GM12878 (cell line): ENCODE measurements around the gene ANKRD34A. TPM values are rescaled to one million over a fixed set of nuclear protein-coding genes. Genes with fewer than 3 reads are reported as not detected.

Experiments used
- ATAC-seq: fragments of 200-7000 bp; cut with Tn5 transposase; 3 replicates; pipeline ENCODE4 v1.9.1; 2020; ENCODE audit warnings: mild to moderate bottlenecking, moderate library complexity
- BruUV-seq: library from RNA; stranded (reverse); fragments of 400-500 nt; replicated peaks from 2 replicates; lab custom pipeline; 2021; lab: Mats Ljungman, UMichigan
- CTCF ChIA-PET: fragments of 300-600 bp; sonication (Branson Sonifier 250); formaldehyde crosslinking; extraction: SDS; loops from one replicate; lab custom pipeline; 2021; ENCODE audit warnings: inconsistent platforms; lab: Yijun Ruan, JAX
- POLR2A ChIA-PET: fragments of 350-600 bp; formaldehyde crosslinking; extraction: SDS; loops from one replicate; lab custom pipeline; 2021; ENCODE audit warnings: inconsistent platforms; lab: Charles Lee
- RAD21 ChIA-PET: fragments of 300-600 bp; sonication (Branson Sonifier 250); formaldehyde crosslinking; loops from one replicate; lab custom pipeline; 2023; ENCODE audit warnings: antibody characterized with exemption; ENCODE audit not compliant: unreplicated experiment; lab: Charles Lee
- SMC1A ChIA-PET: fragments of 300-600 bp; sonication (Branson Sonifier 250); formaldehyde crosslinking; loops from one replicate; lab custom pipeline; 2023; ENCODE audit not compliant: unreplicated experiment, uncharacterized antibody; lab: Charles Lee
- DNase-seq: peaks from one replicate; pipeline ENCODE4 v3.0.0-alpha.2; 2011; ENCODE audit warnings: low read depth, low spot score
- FAIRE-seq: peaks from 3 replicates; lab custom pipeline; 2011; peaks lifted over from hg19 to GRCh38; lab: Jason Lieb, UNC
- H2AFZ ChIP-seq: 2 replicates; pipeline ENCODE4 v1.6.0; 2011; ENCODE audit warnings: low read depth, low read length, control low read depth; ENCODE audit not compliant: control insufficient read depth
- H3K27ac ChIP-seq: 2 replicates; pipeline ENCODE4 v1.5.1; 2011; ENCODE audit warnings: control low read depth; ENCODE audit not compliant: control insufficient read depth, insufficient read depth
- H3K27me3 ChIP-seq, 2 experiments: replicated peaks in 1 of 2; 2 replicates each; pipeline versions ENCODE4 v1.6.0 to v1.6.1; 2011; ENCODE audit warnings: low read length in 1 of 2; ENCODE audit not compliant: control insufficient read depth in 2 of 2, insufficient read depth in 2 of 2
- H3K36me3 ChIP-seq, 2 experiments: 2 replicates each; pipeline ENCODE4 v1.5.1; 2011; ENCODE audit warnings: low read length in 1 of 2; ENCODE audit not compliant: control insufficient read depth in 2 of 2, insufficient read depth in 2 of 2
- H3K4me1 ChIP-seq: 2 replicates; pipeline ENCODE4 v1.6.1; 2011; ENCODE audit warnings: mild to moderate bottlenecking, low read length, moderate library complexity, mixed read lengths; ENCODE audit not compliant: control insufficient read depth, insufficient read depth
- H3K4me2 ChIP-seq: 2 replicates; pipeline ENCODE4 v1.6.0; 2011; ENCODE audit warnings: control low read depth; ENCODE audit not compliant: control insufficient read depth, insufficient read depth
- H3K4me3 ChIP-seq: fragments of 200-600 bp; sonication (generic); 2 replicates; pipeline ENCODE4 v1.5.1; 2016
- H3K79me2 ChIP-seq: 2 replicates; pipeline ENCODE4 v1.6.0; 2011; ENCODE audit warnings: low read length; ENCODE audit not compliant: control insufficient read depth, insufficient read depth
- H3K9ac ChIP-seq: 2 replicates; pipeline ENCODE4 v1.8.0; 2011; ENCODE audit warnings: low read length, control low read depth, mixed read lengths; ENCODE audit not compliant: control insufficient read depth, insufficient read depth
- H3K9me3 ChIP-seq: replicated peaks from 3 replicates; pipeline ENCODE4 v1.5.1; 2011; ENCODE audit warnings: mild to moderate bottlenecking, low read length; ENCODE audit not compliant: control insufficient read depth, insufficient read depth
- H4K20me1 ChIP-seq: 2 replicates; pipeline ENCODE4 v1.6.0; 2011; ENCODE audit not compliant: control insufficient read depth, insufficient read depth
- ATF7 ChIP-seq: fragments of 450-650 bp; IDR thresholded peaks from 2 replicates; pipeline ENCODE4 v1.6.1; 2016; ENCODE audit warnings: low read depth, mild to moderate bottlenecking
- CBFB ChIP-seq: IDR thresholded peaks from 2 replicates; pipeline ENCODE4 v1.6.1; 2016; ENCODE audit warnings: antibody characterized with exemption, low read depth
- CREM ChIP-seq: IDR thresholded peaks from 2 replicates; pipeline ENCODE4 v1.6.1; 2014; ENCODE audit warnings: antibody characterized with exemption, low read depth
- GATAD2B ChIP-seq: fragments of 450-650 bp; conservative IDR thresholded peaks from 2 replicates; pipeline ENCODE4 v1.6.1; 2017; ENCODE audit warnings: low read depth, mild to moderate bottlenecking, moderate library complexity
- MTA3 ChIP-seq: IDR thresholded peaks from 2 replicates; pipeline ENCODE4 v1.6.1; 2012; ENCODE audit warnings: low read length, inconsistent platforms, borderline replicate concordance
- NFIC ChIP-seq: IDR thresholded peaks from 2 replicates; pipeline ENCODE4 v1.6.1; 2012; ENCODE audit warnings: low read depth, mild to moderate bottlenecking, inconsistent platforms, low read length, moderate library complexity
- PAX5 ChIP-seq: IDR thresholded peaks from 2 replicates; pipeline ENCODE4 v1.6.1; 2011; ENCODE audit warnings: low read depth, low read length, borderline replicate concordance
- PAX8 ChIP-seq: fragments of 450-650 bp; IDR thresholded peaks from 2 replicates; pipeline ENCODE4 v1.6.1; 2017; ENCODE audit warnings: mild to moderate bottlenecking, moderate library complexity
- RUNX3 ChIP-seq: IDR thresholded peaks from 2 replicates; pipeline ENCODE4 v1.6.1; 2012; ENCODE audit warnings: low read length, inconsistent platforms
- SIN3A ChIP-seq: IDR thresholded peaks from 2 replicates; pipeline ENCODE4 v1.6.1; 2012; ENCODE audit warnings: low read depth, low read length, improper control_type of control experiment
- SMAD5 ChIP-seq: IDR thresholded peaks from 2 replicates; pipeline ENCODE4 v1.6.1; 2016; ENCODE audit warnings: antibody characterized with exemption, low read depth
- SMARCA5 ChIP-seq: fragments of 450-650 bp; IDR thresholded peaks from 2 replicates; pipeline ENCODE4 v1.6.1; 2017; ENCODE audit warnings: mild to moderate bottlenecking
- TCF12 ChIP-seq: IDR thresholded peaks from 2 replicates; pipeline ENCODE4 v1.6.1; 2011; ENCODE audit warnings: low read depth, mild to moderate bottlenecking, low read length
- ZBTB11 ChIP-seq: fragments of 450-650 bp; formaldehyde crosslinking; IDR thresholded peaks from 2 replicates; pipeline ENCODE4 v1.5.0; 2022; ENCODE audit warnings: mild to moderate bottlenecking, missing genetic modification characterization
- WGBS: methylation state at CpG from one replicate; pipeline ENCODE4 v1.1.6; 2016; ENCODE audit warnings: low lambda C conversion rate; ENCODE audit not compliant: insufficient replicate concordance, insufficient coverage; ENCODE audit errors: missing lambda C conversion rate; 5-methylcytosine and 5-hydroxymethylcytosine counted together
- in situ Hi-C: fragments of 300-500 bp; cut with MboI; formaldehyde crosslinking; loops from 9 replicates; pipeline ENCODE4 v1.14.3; 2018; ENCODE audit warnings: mixed read lengths
- intact Hi-C: fragments of 100-400 bp; cut with micrococcal nuclease; formaldehyde crosslinking; loops from one replicate; pipeline ENCODE4 v1.14.2; 2022; ENCODE audit not compliant: unreplicated experiment
- polyA plus RNA-seq, 11 experiments: library from polyadenylated mRNA; depleted of rRNA in 4 of 11; unstranded in 6 of 11; stranded (reverse) in 5 of 11; fragments of >200 nt; fragmentation: Nextera tagmentation in 4 of 11; fragmentation: Illumina TruSeq in 1 of 11; extraction: Ambion mirVana in 4 of 11; extraction: Trizol in 1 of 11; gene quantifications; 1 replicate in 1 of 11; 2 replicates in 10 of 11; pipeline versions ENCODE4 v1.2.1 to v1.2.3, GENCODE V29; 2011 to 2016; ENCODE audit warnings: inconsistent platforms in 2 of 11, missing spikeins in 2 of 11, low read depth in 1 of 11
- total RNA-seq, 4 experiments: library from RNA; depleted of rRNA in 3 of 4; stranded (reverse); fragments of >200 nt in 3 of 4; fragmentation: Illumina TruSeq in 1 of 4; extraction: Trizol in 1 of 4; gene quantifications; 2 replicates each; pipeline versions ENCODE4 v1.2.1 to v1.2.3, GENCODE V29; 2013 to 2021
- TF ChIP-seq, protein P1 (sequence below): fragments of 450-650 bp; IDR thresholded peaks from 2 replicates; pipeline ENCODE4 v1.6.1; 2017; ENCODE audit warnings: antibody characterized with exemption, mild to moderate bottlenecking, moderate library complexity

ANKRD34A gene
- total and polyA plus RNA-seq, 10 of the 15 experiments (the other 5 are each of a cell fraction or from before 2014, with no cell fraction given): 0.40 to 3.5 (median 1.6) TPM

DNA sequence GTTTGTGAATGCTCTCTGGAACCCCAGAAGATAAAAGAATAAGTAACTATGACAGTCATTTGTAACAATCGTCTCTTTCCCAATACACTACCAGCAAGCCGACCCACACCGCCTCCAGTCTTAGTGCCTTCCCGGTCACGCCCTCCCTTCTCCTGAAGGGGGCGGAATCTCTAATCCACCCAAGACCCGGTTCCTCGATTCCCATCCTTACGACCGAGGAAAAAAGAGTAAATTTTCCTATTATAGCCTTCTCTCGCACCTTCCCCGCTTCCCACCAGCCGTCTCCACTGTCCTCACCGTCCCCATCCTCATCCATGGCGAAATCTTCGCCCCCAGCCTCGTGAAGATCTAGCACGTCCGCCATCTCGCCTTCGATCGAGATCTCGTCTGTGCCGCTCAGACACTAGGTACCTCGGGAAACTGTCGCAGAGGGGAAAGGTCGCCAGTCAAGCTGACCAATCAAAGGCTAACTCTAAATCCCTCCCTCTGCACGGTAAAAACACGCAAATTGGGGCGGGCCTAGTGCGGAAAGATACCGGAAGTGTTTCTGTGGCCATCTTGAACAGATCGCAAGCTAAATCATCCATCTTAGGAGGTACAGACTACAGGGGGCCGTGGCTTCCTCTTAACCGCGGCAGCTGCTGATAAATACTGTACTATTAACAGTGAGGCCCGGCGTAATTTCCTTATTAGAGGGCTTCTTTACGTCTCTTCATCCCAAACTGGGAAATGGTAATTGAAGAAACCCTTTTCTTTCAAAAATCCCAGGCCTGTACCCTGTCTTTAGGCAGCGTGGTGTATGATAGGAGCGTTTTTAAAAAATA is 37.1 kb downstream of the ANKRD34A start, which contains the start of gene RBM8A:
TSS of gene RBM8A (minus strand) at position 422 of the 824 bp plus-strand sequence. CDS start at position 364, 58 bp downstream.
- H4K20me1 ChIP-seq: no peaks in the 10 kb centered on the region
- ChIA-PET POLR2A (interaction anchor here (0.7 to 3.6 kb wide), 18 partner anchors 8 to 111 kb away, joined by 3 to 58 read pairs (median 5); partner anchors contain the start of genes ANKRD34A, LIX1L, PEX11B and PIAS3), SMC1A (interaction anchor here (0.9 to 3.5 kb wide), 11 partner anchors 9 to 110 kb away, joined by 3 to 30 read pairs (median 5); partner anchors contain the start of genes ANKRD34A, LIX1L, PEX11B and POLR3GL), CTCF (interaction anchor here (0.6 to 2.4 kb wide), 31 partner anchors 9 to 132 kb away, joined by 3 to 28 read pairs (median 4); partner anchors contain the start of genes ANKRD34A, HJV, LIX1L and PEX11B), RAD21 (interaction anchor here (0.6 to 2.3 kb wide), 9 partner anchors 8 to 317 kb away, joined by 3 to 23 read pairs (median 4); partner anchors contain the start of genes ANKRD34A, LIX1L, PEX11B and PIAS3)
- peak; percentile 98 for ATAC-seq
- peak; percentile 99 for DNase-seq
- no TSS peak for BruUV-seq
- intact Hi-C loops: loop anchor here (1.0 to 2.0 kb wide), 2 partner anchors 9 to 32 kb away; partner anchors contain the start of genes LIX1L and PEX11B
- FAIRE-seq: peak; percentile 89
- no peaks in the 10 kb centered on the region for H3K9me3 ChIP-seq
- peaks cover 6% of the 10 kb centered on the region; the same call in 1 of the 2 replicates for H3K4me1 ChIP-seq
- in situ Hi-C loops: no loop called here
- H3K79me2 ChIP-seq: peaks cover 25% of the 10 kb centered on the region
- peaks cover 0 to 8% of the 10 kb centered on the region in 2 experiments; a peak in 1 of 4 replicates for H3K36me3 ChIP-seq
- peak within 1 kb of the TSS; percentile 73 for H2AFZ ChIP-seq
- peak within 1 kb of the TSS; percentile 90 for H3K4me3 ChIP-seq
- WGBS: under 1% methylated on average over 41 of the region's 41 CpGs
- H3K4me2 ChIP-seq: peak within 1 kb of the TSS; percentile 92
- no peaks in the 10 kb centered on the region for H3K27me3 ChIP-seq
- H3K9ac ChIP-seq: peak within 1 kb of the TSS; percentile 100
- peak within 1 kb of the TSS; percentile 97 for H3K27ac ChIP-seq
- TF ChIP-seq ATF7 (peak; percentile 71), GATAD2B (0 out of 2 replicates have a peak, but pooled peaks have one; percentile 48), NFIC (0 out of 2 replicates have a peak, but pooled peaks have one; percentile 53), SMAD5 (peak; percentile 94), SIN3A (peak; percentile 81; the same call in 1 of the 2 replicates), TCF12 (0 out of 2 replicates have a peak, but pooled peaks have one; percentile 48), PAX8 (peak; percentile 89; the same call in 1 of the 2 replicates), SMARCA5 (peak; percentile 62; the same call in 1 of the 2 replicates), MTA3 (0 out of 2 replicates have a peak, but pooled peaks have one; percentile 30), PAX5 (no peak), CREM (peak; percentile 92), CBFB (peak; percentile 84; the same call in 1 of the 2 replicates), RUNX3 (peak; percentile 62; the same call in 1 of the 2 replicates), ZBTB11 (CRISPR knock-in tag) (no peak)
- TF ChIP-seq, protein P1, sequence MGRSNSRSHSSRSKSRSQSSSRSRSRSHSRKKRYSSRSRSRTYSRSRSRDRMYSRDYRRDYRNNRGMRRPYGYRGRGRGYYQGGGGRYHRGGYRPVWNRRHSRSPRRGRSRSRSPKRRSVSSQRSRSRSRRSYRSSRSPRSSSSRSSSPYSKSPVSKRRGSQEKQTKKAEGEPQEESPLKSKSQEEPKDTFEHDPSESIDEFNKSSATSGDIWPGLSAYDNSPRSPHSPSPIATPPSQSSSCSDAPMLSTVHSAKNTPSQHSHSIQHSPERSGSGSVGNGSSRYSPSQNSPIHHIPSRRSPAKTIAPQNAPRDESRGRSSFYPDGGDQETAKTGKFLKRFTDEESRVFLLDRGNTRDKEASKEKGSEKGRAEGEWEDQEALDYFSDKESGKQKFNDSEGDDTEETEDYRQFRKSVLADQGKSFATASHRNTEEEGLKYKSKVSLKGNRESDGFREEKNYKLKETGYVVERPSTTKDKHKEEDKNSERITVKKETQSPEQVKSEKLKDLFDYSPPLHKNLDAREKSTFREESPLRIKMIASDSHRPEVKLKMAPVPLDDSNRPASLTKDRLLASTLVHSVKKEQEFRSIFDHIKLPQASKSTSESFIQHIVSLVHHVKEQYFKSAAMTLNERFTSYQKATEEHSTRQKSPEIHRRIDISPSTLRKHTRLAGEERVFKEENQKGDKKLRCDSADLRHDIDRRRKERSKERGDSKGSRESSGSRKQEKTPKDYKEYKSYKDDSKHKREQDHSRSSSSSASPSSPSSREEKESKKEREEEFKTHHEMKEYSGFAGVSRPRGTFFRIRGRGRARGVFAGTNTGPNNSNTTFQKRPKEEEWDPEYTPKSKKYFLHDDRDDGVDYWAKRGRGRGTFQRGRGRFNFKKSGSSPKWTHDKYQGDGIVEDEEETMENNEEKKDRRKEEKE: no peak
